ENCODE results near the gene MLYCD.

DNA sequence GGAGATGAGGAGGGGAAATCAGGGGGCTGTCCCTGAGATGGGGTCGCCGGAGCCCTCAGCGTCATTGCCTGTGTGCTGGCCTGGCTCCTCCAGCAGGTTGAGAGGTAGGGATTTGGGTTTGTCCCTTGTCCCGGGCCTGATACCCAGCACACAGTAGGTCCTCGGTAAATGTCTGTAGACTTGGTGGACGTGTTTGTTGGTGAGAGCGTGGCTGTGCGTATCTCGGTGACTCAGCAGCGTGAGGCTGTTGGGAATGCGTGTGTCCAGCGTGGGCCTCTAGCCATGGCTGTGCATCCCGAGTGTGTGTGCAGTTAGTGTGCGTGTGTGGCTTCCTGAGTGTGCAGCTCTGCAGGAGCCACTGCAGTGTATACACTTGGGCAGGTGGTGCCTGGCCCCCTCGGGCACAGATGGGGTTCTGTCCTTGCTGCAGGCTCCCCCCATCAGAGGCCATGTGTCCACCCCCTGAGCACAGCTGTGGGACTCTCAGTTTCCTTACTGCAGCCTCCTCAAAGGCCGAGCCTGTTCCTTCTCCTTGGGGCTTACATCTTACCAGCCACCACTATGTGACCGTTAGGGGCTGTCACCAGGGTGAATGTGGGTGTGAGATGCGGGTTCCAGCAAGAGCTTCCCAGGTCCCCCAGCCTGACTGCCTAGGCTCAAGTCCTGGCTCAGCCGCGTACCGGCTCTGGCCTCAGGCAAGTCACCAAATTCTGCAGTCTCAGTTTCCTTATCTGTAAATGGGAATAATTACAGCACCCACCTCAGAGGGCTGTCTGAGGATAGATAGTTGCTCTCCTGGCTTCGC is 74.9 kb downstream of the MLYCD start:
- no peak for TF ChIP-seq EZH2 (IDR thresholded peaks at IDR 0.05; ENCODE audit: low read length)
- TF ChIP-seq CTCF (optimal IDR thresholded peaks at IDR 0.05 in 1 of 3, IDR thresholded peaks at IDR 0.05 in 1 of 3, conservative IDR thresholded peaks at IDR 0.05 in 1 of 3; ENCODE audit: extremely low read depth in 1 of 3, insufficient read depth in 2 of 3, low read length in 3 of 3): no peak
